Mammary epithelial cell (primary cell): ENCODE data around the gene TMEM222.

ENCODE experiments used
- CTCF ChIP-seq, 2 donors: IDR thresholded peaks in 1 of 2; conservative IDR thresholded peaks in 1 of 2; 2 replicates each; pipeline ENCODE4 v1.5.1; 2011 to 2012; ENCODE audit warnings: inconsistent platforms in 2 of 2, low read length in 2 of 2, mild to moderate bottlenecking in 2 of 2, control low read depth in 1 of 2, low read depth in 1 of 2; ENCODE audit not compliant: insufficient read depth in 1 of 2; ENCODE audit errors: extremely low read depth in 1 of 2
- EZH2 ChIP-seq: IDR thresholded peaks from 2 replicates; pipeline ENCODE4 v1.6.1; 2012; ENCODE audit warnings: low read length, inconsistent platforms, borderline replicate concordance

DNA sequence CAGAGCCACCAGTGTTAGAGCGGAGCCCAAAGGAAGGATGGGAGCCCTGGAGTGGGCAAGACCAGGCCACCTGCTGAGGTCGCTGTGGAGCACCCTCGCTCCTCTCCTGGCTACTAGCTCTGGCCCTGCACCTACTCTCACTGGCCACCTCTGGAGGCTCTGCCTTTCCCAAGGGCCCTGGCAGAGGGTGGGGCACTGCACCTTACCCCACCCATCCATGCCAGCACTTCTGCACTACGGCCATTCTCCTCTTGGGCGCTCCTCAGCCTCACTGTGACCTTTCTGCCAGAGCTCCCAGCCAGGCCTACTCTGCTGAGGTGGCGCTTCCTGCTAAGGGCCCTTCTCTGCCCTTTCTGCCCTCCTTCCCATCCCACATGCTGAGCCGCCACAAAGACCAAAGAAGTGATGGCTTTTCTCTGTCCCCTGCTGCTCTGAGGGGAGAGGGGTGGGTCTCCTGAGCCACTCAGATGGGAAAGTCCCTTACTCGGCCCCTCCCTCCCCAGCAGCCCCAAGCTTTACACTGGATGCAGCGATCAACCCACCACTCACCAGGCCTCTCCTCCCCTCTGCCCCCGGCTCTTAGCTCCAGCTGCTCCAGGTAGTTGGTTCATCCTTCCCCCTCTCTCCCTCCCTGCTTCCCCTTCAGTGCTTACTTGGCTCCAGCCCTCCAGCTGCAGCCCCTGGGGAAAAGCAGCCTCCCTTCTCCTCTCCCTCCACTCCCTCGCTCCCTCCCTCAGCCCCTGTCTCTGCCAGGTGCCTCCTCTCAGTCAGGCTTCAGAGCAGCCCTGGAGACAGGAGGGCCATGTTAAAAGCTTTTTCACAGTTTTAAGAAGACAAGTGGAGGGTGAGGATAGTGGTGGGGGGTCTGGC is 14.8 kb upstream of the TMEM222 start:
- TF ChIP-seq EZH2 (no peak), CTCF (conservative IDR thresholded peaks at IDR 0.05 in 1 of 2, IDR thresholded peaks at IDR 0.05 in 1 of 2; ENCODE audit: extremely low read depth in 1 of 2, insufficient read depth in 1 of 2, low read depth in 1 of 2, low read length in 2 of 2) (no peak)
